ENCODE results near the gene CARNS1.
A peak's percentile ranks its signal among the peaks of the same experiment; 100 is the strongest.
"Not testable (repeated sequence)": the region's sequence is repeated elsewhere in the genome, so short reads cannot be mapped to it uniquely, and the experiment has no call there.

Gene CARNS1

DNA sequence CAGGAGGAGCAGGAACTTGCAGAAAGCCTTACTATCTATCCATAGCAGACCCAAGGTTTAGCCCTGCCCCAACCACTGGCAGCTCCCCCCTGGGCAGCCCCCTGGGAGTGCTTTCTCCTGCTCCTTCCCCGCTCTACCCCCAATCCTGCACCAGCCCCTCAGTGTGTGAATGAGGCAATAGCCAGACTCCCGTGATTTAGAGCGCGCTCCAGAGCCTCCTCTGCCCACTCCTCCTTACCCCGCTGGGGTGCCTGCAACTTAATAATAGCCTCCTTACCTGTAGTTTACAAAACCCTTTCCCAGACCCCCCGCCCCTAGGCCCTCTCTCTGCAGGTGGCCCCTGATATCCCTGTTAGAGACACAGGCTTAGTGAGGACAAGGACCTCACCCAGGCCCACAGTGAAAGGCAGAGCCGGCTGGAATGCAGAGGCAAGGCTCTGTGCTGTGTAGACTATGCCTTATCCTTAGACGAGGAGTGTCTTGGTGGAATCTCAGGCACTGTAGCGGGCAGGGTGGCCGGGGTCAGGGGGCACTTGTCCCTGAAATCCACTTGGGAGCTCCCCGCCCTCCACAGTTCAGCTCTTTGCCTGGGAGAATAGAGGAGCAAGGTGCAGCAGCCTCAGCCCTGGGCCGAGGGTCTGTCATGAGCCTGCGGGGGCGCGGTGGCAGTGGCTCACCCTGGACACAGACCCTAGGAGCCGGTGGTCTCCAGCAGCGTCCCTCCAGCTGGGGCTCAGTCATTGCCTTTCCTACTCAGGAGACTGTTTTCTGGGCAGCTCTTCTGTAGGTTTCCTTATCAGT is 4.3 kb upstream of the CARNS1 start:
- no peak for DNase-seq

DNA sequence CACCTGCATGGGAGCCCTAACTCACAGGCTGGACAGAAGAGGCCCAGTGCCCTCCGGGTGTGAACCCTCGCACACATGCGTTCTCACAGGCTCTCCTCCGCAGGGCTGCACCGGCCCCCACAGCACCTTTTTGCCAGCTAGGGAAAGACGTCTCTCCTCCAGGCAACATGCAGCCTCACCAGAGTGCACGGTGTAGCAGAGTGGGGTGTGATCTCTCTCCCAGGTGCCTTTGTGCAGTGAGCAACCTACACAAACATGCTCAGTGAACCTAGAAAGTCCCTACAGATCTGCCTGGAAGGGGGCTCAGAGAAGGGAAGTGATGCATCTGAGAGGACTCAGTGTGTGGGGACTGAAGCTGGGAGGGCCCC is 3.7 kb upstream of the CARNS1 start:
- DNase-seq: no peak

DNA sequence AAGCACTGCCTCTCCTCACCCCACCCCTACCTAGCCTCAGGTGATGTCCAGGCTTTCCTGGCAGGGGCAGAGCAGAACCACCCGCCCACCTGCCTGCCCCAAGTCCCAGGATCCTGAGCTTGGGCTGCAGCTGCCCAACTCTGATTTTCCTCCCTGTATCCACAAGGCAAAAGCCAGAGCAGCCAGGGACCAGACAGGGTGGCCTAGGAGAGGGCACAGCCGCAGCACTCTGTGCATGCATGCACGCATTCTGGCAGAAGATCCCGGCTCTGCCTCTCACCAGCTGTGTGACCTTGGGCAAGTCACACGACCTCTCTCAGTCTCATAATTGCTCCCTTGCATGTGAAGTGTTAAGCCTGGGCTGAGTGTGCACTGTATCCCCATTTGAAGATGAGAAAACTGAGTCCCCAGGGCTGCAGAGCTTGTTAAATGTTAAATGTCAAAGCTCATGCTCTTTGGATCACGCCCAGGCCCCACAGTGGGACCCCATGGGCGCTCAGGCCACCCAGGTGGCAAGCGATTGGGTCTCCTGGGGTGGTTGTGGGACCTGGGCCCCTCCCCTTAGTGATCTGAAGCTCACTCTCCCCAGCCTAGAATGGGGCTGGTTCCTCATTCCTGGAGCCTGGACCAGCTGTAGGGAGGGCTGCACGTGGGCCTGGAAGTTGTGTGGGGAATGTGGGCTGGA is 2.8 kb upstream of the CARNS1 start:
- DNase-seq: no peak

DNA sequence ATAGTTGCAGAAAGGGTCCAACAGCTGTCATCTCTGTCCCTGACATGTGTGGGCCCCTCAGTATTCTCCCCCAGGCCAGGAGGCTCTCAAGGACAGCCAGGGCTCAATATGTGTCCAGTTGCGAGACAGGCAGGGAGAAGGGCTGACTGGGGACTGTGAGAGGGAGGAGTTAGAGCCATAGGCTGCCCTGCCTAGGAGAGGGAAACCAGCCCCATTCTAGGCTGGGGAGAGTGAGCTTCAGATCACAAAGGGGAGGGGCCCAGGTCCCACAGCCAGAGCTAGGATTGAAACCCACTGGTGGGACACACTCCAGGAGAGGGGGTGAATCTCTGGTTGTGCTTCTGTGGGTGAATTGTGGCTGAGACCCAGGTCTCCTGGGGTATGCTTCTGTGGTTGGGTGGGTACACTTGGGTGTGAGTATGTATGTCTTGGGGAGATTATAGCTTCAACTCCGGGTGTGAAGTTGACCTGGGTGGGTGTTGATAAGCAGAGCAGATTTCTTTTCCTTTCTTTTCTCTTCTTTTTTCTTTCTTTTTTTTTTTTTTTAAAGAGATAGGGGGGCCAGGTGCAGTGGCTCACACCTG is 2.1 kb upstream of the CARNS1 start:
- DNase-seq: no peak

DNA sequence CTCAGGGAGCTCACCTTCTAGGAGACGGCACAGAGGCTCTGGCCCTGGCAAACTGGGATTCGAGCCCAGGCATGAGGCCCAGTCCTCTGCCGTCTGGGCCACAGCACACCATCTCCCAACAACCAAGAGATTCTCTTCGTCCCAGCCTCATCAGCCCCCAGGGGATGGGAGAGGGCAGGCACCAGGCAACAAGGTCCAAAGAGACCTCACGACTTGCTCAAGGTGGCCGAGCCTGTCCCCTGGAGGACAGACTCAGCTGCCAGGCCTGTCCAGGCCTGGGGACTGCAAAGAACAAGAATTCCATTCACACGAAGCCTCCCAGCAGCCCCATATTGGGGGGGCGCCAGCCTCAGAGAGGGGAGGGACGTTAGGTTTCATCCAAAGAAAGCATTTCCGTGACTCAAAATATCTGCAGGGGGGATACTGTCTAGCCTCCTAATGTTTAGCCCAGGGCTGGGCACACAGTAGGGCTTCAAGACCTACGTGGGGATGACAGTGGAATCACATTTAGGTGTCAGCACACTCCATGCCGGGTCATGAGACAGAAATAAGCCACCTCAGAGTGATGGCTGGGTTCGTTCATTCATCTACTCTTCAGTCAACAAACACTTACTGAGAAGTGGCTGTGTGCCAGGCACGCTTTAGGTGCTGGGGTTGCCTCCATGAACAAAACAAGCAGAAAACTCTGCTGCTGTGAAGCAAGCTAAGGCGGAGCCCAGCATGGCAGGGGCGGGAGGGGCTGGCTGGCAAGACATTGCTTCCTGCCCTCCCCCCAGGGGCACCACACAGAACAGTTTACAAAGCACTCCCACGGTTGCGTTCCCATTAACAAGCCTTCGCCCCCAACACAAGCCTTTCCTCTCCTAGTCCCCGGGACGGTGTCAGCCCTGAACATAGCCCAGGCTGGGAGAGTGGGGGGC is 1.2 kb downstream of the CARNS1 start:
- no peak for DNase-seq

DNA sequence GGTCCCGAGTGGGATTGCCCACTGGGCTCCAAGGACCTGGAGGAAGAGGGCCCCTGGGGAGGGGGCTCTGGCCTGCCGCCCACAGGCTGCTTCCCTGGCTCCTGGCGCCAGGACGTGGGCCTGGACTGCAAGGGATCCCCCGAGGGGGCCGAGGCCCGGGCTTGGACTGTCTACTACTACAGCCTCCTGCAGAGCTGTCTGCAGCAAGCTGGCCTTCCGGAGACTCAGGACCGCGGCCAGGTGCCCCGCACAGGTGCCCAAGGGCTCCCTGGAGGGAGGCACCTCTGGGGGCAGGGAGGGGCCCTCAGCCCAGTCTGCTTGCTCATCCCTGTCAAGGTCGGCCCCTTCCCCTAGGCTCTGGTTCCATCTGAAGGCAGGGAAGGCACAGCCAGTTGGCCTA is 1.9 kb downstream of the CARNS1 start:
- no peak for DNase-seq

DNA sequence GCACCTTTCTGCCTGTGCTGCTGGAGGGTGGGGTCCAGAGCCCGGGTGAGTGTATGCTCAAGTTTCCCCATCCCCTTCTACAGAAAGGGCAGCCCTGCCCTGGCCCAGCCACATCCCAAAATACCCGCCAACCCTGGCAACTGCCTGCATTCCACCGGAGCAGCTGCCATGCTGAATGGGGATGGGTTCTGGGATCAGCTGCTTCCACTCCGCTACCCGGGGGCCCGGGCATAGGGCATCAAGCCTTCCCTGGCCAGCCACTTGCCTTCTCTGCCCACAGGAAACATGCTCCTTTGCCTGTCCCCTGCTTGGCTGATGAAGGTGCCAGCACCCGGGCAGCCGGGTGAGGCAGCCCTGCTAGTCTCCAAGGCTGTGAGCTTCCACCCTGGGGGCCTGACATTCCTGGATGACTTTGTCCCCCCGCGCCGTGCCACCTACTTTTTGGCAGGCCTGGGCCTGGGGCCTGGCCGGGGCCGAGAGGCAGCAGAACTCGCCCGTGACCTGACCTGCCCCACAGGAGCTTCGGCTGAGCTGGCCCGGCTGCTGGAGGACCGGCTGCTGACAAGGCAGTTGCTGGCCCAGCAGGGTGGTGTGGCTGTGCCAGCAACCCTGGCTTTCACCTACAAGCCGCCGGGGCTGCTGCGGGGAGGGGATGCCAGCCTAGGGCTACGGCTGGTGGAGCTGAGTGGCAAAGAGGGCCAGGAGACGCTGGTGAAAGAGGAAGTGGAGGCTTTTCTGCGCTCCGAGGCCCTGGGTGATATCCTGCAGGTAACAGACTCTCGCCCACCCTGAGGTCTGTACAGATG is 3.2 kb downstream of the CARNS1 start:
- DNase-seq: no peak

DNA sequence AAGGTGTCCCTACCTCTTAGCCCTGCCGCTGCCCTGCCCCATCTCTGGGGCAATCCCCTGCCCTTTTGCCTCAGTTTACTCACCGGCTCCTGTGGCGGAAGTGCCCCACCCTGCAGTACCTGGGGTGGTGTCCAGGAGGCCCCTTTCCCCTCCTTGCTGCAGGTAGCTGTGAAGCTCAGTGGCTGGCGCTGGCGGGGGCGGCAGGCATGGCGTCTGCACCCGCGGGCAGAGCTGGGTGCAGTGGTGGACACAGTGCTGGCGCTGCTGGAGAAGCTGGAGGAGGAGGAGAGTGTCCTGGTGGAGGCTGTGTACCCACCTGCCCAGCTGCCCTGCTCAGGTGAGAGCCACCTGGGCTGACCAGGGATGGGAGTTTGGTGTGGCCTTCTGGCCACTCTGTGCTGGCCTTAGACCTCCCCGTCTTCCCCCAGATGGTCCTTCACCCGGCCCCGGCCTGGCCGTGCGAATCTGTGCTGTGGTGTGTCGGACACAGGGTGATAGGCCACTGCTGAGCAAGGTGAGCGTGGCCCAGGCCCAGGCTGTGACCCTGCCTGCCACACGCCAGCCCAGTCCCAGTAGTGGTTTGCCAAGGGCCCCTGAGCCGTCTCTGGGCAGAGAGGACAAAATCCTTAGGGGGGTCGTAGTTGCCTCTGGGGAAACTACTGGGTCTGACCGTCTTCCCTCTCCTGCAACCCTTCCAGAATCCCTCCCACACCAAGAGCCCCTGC is 4.0 kb downstream of the CARNS1 start:
- no peak for DNase-seq

DNA sequence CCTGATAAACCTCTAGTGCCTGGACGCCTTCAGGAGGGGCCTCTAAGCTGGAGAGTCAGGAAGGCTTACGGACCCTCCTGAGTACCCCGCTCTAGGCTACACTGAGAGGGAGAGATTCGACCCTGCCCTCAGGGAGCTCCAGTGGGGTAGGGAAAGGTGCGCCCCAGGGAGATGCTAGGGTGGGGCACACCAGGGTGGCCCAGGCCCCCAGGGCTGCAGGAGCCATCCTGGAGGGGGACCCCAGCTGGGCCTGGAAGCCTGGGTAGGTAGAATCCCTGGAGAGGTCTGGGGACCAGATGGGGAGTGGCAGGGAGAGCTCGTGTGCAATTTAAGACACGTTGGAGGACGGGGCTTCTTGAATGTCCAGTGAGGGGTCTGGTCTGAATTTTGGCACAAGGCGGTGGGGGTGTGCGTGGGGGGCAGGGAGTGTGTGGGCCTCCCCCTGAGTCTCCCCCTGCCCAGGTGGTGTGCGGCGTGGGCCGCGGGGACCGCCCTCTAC is 4.7 kb downstream of the CARNS1 start:
- no peak for DNase-seq

DNA sequence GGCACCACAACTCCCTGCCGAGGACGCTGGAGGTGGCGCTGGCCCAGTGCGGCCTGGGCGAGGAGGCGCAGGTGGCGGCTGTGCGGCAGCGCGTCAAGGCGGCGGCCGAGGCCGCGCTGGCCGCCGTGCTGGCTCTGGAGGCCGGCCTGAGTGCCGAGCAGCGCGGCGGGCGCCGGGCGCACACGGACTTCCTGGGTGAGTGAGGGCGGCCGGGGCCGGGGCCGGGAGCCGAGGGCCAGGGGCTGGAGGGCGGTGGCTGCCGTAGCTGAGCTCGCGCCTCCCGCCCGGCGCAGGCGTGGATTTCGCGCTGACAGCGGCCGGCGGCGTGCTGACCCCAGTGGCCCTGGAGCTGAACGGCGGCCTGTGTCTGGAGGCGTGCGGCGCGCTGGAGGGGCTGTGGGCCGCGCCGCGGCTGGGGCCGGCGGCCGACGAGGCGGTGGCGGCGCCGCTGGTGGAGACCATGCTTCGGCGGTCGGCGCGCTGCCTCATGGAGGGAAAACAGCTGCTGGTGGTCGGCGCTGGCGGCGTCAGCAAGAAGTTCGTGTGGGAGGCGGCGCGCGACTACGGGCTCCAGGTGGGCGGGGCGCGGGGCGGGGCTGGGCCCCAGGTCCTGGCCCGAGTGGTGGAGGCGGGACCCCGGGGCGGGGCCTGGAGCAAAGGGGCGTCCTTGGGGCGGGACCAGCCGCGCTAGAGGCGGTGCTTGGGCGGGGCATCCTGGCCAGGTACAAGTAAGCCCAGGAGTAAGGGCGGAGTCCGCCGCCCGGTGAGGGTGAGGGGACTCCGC is 5.4 kb downstream of the CARNS1 start:
- DNase-seq: peak; percentile 97

DNA sequence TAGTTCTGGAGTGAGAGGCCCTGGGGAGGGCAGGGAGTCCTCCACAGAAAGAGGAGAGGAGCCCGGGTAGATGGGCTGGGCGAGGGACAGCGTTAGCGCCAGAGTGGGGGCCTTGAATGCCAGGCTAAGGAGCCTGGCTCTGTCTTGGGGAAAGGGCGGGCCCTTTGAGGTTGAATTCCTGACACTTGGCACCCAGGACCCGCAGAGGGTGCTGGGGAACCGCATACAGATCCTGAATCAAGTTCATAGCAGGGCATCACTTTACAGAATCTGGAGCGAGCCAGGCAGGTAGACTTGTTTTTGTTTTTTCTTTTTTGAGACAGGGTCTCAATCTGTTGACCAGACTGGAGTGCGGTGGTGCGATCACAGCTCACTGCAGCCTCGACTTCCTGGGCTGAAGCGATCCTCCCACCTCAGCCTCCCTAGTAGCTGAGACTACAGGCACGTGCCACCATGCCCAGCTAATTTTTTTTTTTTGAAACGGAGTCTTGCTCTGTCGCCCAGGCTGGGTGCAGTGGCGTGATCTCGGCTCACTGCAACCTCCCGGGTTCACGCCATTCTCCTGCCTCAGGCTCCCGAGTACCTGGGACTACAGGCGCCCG is 6.1 kb downstream of the CARNS1 start:
- no peak for DNase-seq

DNA sequence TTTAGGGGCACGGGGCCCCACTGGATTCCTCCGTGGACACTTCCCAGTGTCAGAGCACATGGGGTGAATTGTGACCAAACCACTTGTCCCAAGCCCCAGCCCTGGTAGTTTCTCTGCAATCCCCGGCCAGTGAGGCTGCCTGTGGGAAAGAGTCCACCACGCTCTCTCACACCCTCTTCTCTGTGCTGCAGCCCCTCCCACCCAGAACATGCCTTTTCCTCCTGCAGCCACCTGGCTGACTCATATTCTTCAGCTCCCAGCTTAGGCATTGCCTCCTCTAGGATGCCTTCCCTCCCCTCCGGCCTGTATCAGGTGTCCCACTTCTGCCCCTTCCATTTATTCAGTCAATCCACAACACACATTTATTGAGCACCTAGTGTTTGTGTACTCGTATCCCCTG is 7.4 kb downstream of the CARNS1 start:
- no peak for DNase-seq

DNA sequence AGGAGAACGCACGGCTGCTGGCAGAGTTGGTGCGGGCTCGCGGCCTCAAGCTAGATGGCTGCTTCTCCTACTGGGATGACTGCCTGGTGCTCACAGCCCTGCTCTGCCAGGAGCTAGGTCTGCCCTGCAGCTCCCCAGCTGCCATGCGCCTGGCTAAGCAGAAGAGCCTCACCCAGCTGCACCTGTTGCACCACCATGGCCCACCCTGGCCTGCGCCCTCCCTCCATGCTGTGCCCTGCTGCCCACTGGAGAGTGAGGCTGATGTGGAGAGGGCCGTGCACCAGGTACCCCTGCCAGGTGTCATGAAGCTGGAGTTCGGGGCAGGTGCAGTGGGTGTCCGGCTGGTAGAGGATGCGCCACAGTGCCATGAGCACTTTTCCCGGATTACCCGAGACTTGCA is 8.0 kb downstream of the CARNS1 start:
- DNase-seq: no peak

DNA sequence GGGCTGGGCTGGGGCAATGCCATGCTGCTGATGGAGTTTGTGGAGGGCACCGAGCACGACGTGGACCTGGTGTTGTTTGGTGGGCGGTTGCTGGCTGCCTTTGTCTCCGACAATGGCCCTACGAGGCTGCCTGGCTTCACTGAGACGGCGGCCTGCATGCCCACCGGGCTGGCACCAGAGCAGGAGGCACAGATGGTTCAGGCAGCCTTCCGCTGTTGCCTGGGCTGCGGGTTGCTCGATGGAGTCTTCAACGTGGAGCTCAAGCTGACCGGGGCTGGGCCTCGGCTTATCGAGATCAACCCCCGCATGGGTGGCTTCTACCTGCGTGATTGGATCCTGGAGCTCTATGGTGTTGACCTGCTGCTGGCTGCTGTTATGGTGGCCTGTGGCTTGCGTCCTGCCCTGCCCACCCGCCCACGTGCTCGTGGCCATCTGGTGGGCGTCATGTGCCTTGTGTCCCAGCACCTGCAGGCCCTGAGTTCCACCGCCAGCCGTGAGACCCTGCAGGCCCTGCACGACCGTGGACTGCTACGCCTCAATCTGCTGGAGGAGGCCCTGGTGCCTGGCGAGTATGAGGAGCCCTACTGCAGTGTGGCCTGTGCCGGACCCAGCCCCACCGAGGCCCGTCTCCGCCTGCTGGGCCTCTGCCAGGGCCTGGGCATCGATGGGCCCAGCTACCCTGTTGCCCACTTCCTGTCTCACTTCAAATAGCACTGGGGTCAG is 8.6 kb downstream of the CARNS1 start:
- no peak for DNase-seq

DNA sequence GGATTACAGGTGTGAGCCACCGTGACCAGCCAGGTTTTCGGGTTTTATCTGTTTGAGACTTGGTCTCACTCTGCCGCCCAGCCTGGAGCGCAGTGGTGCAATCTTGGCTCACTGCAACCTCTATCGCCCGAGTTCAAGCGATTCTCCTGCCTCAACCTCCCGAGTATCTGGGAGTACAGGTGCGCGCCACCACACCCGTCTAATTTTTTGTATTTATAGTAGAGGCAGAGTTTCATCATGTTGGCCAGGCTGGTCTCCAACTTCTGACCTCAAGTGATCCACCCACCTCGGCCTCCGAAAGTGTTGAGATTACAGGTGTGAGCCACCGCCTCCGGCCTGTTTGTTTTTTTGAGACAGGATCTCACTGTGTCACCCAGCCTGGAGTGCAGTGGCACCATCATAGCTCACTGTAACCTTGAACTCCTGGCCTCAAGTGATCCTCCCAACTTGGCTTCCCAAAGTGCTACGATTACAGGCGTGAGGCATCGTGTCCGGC is 11.9 kb downstream of the CARNS1 start:
- DNase-seq: not testable (repeated sequence)

DNA sequence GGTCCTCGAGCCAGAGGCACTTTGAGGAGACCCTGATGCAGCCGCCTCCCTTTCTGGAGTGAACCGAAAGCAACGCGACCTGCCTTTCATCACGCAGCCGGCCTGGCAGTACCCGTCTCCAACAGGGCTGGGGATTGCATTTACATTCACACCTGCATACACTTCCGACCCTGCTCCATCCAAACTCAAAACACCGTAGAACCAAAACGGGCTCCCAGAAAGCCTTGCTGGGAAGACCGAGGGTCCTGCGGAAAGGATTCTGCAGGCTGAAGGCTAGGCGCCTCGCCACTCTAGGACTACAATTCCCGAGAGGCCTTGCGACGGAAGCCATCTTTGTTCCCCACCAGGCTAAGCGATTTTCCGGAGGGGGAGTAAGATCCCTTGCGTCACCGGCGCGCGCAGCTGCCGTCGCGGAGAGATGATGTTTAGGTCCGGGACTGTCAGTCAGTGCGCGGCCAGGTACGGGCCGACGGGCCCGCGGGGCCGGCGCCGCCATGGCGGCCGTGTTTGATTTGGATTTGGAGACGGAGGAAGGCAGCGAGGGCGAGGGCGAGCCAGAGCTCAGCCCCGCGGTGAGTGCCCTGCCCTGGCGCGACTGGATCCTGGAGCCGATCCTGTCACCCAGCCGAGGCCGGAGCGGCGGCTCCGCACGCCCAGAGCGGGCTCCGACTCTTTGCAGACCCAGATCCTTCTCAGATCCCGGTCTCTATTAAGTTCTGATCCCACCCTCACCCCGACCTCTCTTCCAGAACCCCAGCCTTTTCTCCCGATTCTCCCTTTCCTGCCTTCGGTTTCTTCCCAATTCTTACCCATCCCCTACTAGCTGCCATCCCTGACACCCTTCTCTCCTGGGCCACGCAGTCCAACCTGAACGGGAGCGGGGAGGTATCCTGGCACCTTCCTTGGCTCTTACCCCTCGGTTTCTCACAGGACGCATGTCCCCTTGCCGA is 12.8 kb downstream of the CARNS1 start, which contains the start of gene RPS6KB2:
Gene RPS6KB2 (plus strand): TSS at position 443 of the 950 bp plus-strand sequence. CDS start 52 bp downstream, at position 495.
- DNase-seq: peak; percentile 95

DNA sequence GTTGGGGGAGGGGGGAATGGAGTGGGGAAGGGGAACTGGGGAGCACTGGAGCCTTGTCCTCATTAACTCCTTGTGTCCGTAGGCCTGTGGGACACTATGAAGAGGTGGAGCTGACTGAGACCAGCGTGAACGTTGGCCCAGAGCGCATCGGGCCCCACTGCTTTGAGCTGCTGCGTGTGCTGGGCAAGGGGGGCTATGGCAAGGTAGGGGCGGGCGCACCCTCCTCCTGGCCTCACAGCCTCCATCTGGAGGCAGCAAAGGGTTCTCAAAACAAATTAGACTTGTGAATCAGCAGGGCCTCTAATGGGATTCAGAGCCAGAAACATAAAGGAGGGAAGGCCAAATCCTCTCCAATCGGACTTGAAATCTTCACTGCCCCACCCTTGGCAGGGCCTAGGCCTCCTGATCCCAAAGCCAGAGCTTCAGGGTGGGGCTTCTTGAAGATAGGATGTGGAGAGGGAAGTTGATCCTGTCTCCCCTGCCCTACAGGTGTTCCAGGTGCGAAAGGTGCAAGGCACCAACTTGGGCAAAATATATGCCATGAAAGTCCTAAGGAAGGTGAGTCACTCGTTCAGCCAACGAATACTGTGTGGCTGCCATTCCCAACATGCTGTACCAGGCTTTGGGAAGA is 13.7 kb downstream of the CARNS1 start:
- no peak for DNase-seq
